RWPE1 (cell line): ENCODE measurements around the gene DGKI.

ENCODE experiments used
- CTCF ChIA-PET: fragments of 350-600 bp; sonication (Branson Sonifier 250); formaldehyde crosslinking; extraction: SDS; loops from one replicate; lab custom pipeline; 2021; lab: Yijun Ruan, JAX
- POLR2A ChIA-PET: fragments of 400-600 bp; formaldehyde crosslinking; extraction: SDS; loops from one replicate; lab custom pipeline; 2020; ENCODE audit warnings: antibody characterized with exemption; ENCODE audit not compliant: low non-redundant PET; lab: Yijun Ruan, JAX
- DNase-seq: peaks from one replicate; pipeline ENCODE4 v3.0.0; 2012; ENCODE audit warnings: low spot score
- H3K27ac ChIP-seq: fragments of 450-650 bp; 2 replicates; pipeline ENCODE4 v1.5.1; 2017
- TF ChIP-seq, protein P1 (sequence below): fragments of 450-650 bp; conservative IDR thresholded peaks from 2 replicates; pipeline ENCODE4 v1.5.1; 2017; ENCODE audit warnings: low read depth, mild to moderate bottlenecking

Gene DGKI

DNA sequence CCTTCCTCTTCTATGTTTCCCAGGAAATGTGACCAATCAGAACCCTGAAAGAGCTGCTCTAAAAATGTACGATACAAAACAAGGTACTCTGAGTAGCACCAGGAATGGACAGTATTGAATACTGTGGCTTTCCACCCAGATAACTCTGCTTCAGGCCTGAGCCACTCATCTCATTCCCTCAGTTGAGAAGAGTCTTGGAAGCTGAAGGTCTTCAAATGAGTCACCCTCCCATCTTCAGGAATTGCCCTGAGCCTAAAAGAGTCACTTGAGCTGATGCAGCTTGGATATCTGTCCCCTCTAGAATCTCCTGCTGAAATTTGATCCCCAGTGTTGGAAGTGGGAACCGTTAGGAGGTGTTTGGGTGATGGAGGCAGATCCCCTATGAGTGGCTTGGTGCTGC is 210.4 kb downstream of the DGKI start:
- ChIA-PET POLR2A (no interaction called here), CTCF (no interaction called here)
- no peak for DNase-seq
- TF ChIP-seq, protein P1, sequence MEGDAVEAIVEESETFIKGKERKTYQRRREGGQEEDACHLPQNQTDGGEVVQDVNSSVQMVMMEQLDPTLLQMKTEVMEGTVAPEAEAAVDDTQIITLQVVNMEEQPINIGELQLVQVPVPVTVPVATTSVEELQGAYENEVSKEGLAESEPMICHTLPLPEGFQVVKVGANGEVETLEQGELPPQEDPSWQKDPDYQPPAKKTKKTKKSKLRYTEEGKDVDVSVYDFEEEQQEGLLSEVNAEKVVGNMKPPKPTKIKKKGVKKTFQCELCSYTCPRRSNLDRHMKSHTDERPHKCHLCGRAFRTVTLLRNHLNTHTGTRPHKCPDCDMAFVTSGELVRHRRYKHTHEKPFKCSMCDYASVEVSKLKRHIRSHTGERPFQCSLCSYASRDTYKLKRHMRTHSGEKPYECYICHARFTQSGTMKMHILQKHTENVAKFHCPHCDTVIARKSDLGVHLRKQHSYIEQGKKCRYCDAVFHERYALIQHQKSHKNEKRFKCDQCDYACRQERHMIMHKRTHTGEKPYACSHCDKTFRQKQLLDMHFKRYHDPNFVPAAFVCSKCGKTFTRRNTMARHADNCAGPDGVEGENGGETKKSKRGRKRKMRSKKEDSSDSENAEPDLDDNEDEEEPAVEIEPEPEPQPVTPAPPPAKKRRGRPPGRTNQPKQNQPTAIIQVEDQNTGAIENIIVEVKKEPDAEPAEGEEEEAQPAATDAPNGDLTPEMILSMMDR: no peak
- H3K27ac ChIP-seq: no peak overlapping the region

DNA sequence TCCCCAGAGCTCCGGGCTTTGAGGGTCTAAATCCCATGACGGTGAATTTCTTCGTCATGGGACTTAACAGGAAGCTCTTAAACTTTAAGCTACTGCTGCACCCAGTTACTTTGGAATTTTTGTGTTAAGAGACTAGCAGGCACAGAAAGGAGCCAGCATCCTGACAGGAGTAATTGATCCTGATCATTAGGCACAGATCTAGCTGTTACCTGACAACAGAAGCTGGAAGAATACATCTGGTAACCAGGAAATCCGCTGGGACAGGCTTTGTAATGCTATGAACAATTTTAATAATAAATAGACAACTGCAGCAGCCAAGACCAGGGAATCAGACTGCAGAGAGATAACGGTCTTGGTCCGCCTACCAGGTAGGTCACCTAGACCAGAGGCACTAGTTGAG is 210.9 kb downstream of the DGKI start:
- ChIA-PET CTCF (no interaction called here), POLR2A (no interaction called here)
- TF ChIP-seq, protein P1: no peak
- DNase-seq: no peak
- H3K27ac ChIP-seq: no peak overlapping the region

DNA sequence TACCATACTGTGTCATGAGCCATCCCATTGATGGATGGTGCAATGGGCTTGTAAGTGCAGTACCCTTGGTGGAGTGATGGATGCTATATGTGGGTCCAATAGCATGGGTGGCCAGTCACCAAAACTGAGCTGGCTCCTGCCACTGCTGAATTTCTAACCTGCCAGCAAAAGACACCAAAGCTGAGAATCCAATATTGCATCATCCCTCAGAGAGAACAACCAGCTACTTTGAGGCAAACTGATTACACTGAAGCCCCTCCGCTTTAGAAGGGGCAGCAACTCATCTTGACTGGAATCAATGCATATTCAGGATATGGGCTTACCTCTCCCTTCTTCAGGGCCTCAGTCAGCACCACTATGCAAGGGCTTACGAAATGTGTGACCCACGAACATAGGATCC is 211.6 kb downstream of the DGKI start:
- no peak for DNase-seq
- TF ChIP-seq, protein P1: no peak
- ChIA-PET CTCF (no interaction called here), POLR2A (no interaction called here)
- H3K27ac ChIP-seq: no peak overlapping the region

DNA sequence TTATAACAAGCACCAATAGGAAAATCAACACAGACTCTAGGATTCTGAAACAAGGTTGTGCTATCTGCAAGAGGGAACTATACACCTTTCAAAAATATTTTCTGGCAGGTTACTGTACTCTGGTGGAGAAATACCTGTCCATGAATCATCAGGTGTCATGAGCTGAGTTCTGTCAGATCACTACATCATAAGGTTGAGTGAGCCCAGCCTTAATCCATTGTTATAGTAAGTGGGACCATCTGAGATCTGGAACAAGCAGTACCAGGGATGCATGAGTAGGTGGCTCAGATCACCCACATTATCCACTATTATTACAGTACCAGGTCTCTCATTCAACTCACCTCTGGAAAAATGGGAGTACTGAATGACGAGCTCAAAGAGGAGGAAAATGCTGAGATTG is 212.4 kb downstream of the DGKI start:
- TF ChIP-seq, protein P1: no peak
- ChIA-PET POLR2A (no interaction called here), CTCF (interaction anchor here (0.6 kb wide), 1 partner anchor 37 kb away, joined by 3 read pairs; no protein-coding TSS in a partner anchor)
- no peak for DNase-seq
- no peak overlapping the region for H3K27ac ChIP-seq

DNA sequence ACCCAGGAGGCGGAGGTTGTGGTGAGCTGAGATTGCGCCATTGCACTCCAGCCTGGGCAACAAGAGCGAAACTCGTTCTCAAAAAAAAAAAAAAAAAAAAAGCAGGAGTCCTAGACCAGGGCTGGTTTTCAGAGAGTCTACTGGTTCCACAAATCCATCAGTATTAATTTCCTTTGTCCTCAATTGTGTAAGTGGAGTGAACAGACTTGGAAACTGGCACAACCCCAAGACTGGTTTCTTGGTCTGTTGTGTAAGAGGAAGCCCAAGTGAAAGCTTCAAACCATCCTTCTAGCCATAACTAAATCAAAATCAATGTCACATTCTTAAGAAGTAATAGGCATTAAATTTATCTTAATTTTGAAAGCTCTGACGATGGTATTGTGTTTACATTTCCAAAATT is 213.6 kb downstream of the DGKI start:
- DNase-seq: no peak
- ChIA-PET POLR2A (no interaction called here), CTCF (no interaction called here)
- TF ChIP-seq, protein P1: no peak
- H3K27ac ChIP-seq: no peak overlapping the region

DNA sequence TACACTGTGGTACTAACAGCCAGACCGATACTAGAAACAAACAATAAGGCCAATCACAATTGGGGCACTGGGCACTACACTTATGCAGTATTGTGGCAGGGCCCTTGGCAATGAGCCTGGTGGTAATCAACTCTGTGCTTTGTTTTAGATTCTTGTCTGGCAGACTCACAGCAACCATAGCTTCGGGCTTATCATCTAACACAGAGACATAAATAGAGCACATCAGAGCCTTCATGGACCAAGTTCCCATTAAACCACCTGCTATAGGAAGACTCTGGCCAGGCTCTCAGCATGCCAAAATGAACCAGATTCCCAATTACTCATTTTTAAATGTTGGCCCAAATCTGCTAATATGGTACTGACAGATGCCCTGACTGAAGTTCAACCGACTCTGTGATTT is 218.6 kb downstream of the DGKI start:
- POLR2A ChIA-PET: no interaction called here
- no peak for DNase-seq
- TF ChIP-seq, protein P1: no peak
- CTCF ChIA-PET: interaction anchor here (0.7 kb wide), 1 partner anchor 257 kb away, joined by 3 read pairs; no protein-coding TSS in a partner anchor
- no peak overlapping the region for H3K27ac ChIP-seq
